Measurements from ENCODE around the gene PXMP2.

- TF ChIP-seq CTCF (conservative IDR thresholded peaks at IDR 0.05; ENCODE audit: low read depth, low read length) (no peak), EZH2phosphoT487 (IDR thresholded peaks at IDR 0.05; ENCODE audit: borderline replicate concordance, low read length) (no peak), EZH2 (IDR thresholded peaks at IDR 0.05; ENCODE audit: low read length, unreplicated experiment) (no peak)
Measured at GRCh38 chr12:132729541-132730320, 42.3 kb downstream of the PXMP2 start.
